ENCODE results near the gene CLBA1. TPM values are rescaled to one million over a fixed set of nuclear protein-coding genes. Genes with fewer than 3 reads are reported as not detected.

CLBA1 gene
- total RNA-seq, 1 donor from 2014 or later, result 6.1 TPM

DNA sequence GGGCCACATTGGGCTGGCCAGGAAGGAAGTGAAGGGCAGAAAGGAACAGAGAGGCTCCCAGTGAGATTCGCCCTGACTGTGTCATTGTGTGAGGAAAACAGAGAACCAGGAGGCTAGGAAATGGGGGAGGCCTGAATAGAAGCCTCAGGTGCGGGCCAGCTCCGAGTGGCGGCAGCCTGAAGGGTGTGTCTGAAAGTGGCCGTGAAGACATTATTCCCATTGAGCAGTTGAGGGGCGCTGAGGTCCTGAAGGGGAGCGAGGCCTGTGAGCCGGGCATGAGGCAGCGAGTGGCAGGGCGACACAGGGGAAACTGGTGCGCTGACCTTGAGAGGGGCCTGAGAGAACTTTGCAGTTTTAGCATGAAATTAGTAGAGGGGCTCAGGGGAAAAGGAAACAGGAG lies 6.9 kb downstream of the CLBA1 start:
- DNase-seq (ENCODE audit: low spot score) (no peak), ATAC-seq (no peak)
- intact Hi-C loops (cut with DNase I), result no loop called here

DNA sequence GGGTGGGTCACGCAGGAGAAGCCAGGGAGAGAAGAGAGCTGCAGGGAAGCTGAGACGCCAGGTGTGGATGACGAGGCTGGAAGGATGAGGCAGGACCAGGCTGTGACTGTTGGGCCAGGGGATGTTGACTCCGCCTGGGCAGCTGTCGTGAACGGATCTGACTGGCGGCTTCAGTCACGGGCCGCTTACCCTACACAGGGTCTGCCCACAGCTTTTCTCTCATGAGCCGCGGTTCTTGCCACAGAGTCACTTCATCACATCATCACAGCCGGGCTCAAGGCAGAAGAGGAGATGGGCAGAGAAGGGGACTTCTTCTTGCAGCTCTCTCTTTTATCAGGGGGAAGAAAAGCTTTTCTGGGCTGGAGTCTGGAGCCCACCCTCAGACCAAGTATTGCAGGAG lies 7.7 kb downstream of the CLBA1 start:
- ATAC-seq (no peak), DNase-seq (ENCODE audit: low spot score) (no peak)
- intact Hi-C loops (cut with DNase I), result no loop called here

DNA sequence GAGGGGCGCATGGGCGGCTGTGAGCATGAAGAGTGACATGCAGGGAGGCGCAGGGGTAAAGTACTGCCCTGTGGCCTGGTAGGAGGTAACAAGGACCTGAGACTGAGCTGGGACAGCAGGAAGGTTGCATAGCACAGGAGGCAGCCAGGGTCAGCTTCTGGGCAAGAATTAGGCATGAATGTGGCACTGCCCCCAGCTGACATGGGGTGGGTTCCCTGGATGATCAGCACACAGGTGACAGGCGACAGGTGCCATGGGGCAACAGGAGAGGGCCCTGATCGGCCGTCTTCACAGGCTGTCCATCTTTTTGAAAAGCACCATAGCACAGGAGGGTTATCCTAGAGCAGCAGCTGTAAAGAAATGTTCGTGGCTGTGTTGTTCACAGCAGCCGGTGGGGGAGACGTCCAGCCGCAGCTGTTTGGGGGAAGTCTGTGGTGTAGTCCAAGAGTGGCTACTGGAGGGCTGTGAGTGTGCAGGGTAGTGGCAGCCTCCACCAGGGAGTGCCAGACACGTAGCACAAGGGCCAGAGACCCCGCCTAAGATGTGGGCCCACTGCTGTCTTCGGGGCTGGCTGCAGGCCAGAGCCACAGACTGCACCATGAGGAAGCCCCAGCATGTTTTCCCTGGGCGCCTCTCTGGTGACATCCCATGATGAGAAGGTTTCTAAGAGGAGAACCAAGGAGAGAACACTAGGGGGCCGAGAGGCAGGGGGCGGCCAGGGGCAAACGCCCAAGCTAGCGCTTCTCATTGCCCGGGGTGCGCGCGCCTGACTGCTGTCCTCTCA lies 8.4 kb downstream of the CLBA1 start:
- ATAC-seq (no peak), DNase-seq (ENCODE audit: low spot score) (no peak)
- intact Hi-C loops (cut with DNase I), result no loop called here

DNA sequence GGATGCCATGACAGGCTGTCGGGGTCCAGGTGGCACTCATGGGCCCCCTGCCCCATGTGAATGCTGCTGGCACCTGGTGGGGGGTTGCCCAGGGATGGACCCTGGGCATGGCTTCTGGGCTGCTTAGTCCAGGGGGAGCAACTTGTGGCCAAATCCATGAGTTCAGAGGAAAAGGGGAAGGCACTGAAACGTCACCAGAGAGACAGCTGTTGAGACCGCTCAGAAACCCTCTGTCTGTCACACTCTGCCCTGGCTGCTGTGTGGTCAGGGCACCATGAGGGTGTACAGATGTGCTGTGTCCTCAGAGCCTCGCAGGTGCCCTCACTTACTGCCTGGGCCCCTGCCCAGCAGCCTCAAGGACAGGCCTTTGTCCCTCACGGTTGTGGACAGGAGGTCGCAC lies 9.4 kb downstream of the CLBA1 start:
- DNase-seq (ENCODE audit: low spot score) (no peak), ATAC-seq (no peak)
- intact Hi-C loops (cut with DNase I), result no loop called here

DNA sequence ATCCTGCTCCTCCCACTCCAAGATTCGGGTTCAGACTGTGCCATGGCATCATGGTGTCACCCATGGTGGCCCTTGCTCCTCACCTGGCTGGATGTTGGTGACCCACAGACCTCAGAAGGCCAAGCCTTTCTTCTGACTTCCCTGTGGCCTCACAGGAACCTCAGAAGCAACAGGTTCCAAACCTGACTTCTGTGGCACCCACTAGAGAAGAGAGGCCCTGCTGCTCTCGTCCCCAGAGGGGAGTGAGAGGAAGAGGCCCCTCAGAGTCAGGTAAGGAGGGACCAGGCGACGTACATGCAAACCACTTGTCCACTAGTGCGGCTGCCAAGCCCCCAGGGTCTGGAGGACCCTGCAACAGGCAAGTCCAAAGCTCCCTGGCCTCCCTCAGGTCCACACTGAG lies 10.4 kb downstream of the CLBA1 start:
- intact Hi-C loops (cut with DNase I), result no loop called here
- no peak for ATAC-seq
- no peak for DNase-seq (ENCODE audit: low spot score)

DNA sequence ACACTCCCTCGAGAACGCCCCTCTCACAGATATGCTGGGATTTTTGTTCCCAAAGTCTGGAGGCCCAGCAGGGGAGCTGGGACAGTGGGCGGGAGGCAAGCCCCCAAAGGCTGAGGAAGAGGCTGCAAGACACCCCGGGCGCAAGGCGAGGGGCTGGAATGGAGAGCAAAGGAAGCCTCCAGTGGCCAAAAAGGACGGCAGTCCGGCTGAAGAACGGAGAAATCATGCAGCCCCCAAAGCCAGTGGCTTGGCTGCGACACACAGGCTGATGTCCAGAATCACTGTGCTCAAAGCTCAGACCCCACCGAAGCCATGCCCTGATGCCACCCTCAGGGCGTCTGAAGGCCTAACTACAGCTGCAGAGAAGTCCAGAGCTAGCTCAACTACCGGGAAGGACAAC lies 10.9 kb downstream of the CLBA1 start:
- intact Hi-C loops (cut with DNase I), result no loop called here
- DNase-seq (ENCODE audit: low spot score) (no peak), ATAC-seq (no peak)

DNA sequence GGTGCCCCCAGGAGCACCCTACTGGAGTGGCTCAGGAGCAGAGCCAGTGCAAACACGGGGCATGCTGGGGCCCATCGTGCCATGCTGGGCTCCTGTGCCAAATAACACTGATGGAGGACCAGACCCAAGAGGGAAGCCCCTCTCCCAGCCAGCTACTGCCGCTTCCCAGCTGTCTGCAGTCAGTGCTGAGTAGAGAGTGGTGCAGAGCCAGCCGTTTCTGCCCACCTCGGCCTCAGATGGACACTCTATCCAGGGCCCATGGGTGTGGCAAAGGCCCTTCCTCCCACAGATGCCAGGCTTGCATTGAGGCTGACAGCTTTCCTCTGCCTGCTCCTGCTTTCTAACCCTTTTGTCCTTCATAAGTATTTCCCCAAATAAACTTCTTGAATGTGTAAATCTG lies 13.2 kb downstream of the CLBA1 start:
- ATAC-seq (no peak), DNase-seq (ENCODE audit: low spot score) (no peak)
- intact Hi-C loops (cut with DNase I), result no loop called here

DNA sequence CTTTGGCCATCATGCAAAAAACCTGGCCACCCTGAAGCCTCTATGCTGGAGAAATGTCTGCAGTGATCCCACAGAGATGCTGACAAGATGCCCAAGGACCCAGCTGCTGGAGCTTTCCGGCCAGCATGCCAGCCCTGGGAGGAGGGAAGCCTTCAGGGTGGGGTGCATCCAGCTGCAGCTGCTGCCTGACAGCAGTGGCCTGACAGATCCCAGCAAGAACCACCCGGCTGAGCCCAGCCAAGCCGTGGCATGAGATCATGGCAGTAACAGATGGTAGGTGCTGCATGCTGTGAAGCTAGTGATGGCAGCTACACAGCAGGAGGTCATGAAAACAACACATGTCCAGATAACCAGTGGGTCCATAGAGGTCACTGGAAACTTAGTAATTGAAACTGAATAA lies 13.8 kb downstream of the CLBA1 start:
- DNase-seq (ENCODE audit: low spot score), result no peak
- ATAC-seq, result no peak
- intact Hi-C loops (cut with DNase I), result no loop called here

DNA sequence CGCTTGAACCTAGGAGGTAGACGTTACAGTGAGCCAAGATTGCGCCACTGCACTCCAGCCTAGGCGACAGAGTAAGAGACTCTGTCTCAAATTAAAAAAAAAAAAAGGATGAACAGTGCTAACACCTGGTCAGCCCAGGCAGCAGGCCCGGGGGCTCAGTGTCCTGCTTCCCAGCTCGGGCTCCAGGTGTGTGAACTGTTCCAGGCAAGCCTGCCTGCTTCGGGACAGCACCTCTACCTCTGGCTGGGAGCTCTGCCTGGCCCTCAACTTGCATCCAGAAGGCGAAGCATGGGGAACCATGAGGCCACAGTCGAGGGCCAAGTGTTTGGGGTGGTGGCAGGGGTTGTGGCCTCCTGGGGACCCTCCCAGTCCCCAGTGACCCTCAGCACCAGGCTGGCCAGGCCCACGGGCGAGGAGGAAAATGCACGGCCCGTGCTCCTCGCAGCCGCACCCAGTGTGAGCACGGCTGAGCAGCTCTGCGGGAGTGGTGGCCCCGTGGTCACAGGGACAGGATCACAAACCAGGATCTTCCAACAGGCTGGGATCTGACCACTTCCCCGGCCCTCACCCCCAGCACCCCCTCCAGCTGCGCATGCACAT lies 19.8 kb downstream of the CLBA1 start:
- peak; percentile 10 for ATAC-seq
- intact Hi-C loops (cut with DNase I), result no loop called here
- DNase-seq (ENCODE audit: low spot score), result no peak

DNA sequence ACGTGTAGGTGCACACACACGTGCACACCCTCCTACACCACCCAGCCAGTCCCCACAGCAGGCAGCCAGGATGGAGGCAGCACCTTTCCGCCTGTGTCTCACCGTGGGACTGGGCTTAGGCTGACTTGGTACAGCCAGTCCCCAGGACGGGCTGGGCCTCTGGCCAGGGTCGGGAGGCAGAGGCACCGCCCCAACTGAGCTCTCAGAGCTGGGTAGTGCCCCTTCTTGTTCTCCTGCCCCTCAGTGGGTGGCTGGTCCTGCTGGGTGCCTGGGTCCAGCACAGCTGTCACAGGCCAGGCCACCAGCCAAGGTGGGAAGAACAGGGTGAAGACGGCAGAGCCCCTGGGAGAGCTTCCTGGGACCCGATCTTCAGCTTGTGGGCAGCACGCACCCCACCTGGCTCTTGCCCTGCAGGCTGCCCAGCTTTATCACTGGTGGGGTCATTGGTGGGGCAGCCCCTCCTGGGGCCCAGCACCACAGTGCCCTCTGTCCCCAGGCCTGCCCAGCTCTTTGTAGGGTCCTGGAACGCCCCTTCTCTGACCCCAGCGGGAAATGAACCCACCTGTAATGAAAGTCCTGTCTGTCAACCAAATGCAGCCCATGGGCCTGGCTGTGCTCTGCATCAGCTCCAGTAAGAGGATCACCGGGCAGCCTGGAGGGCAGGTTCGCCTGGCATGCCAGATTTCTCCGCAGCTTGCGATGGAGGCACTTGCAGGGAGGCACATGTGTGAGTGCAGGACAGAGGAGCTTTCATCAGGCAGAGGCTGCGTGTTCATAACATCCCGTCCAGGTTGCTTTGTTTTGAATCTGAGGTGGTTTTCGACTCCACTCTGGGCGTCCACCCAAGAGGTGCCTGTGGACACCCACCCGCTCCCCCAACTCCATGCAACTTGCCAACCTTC lies 20.6 kb downstream of the CLBA1 start:
- ATAC-seq (peak; percentile 30), DNase-seq (ENCODE audit: low spot score) (no peak)
- intact Hi-C loops (cut with DNase I), result no loop called here

DNA sequence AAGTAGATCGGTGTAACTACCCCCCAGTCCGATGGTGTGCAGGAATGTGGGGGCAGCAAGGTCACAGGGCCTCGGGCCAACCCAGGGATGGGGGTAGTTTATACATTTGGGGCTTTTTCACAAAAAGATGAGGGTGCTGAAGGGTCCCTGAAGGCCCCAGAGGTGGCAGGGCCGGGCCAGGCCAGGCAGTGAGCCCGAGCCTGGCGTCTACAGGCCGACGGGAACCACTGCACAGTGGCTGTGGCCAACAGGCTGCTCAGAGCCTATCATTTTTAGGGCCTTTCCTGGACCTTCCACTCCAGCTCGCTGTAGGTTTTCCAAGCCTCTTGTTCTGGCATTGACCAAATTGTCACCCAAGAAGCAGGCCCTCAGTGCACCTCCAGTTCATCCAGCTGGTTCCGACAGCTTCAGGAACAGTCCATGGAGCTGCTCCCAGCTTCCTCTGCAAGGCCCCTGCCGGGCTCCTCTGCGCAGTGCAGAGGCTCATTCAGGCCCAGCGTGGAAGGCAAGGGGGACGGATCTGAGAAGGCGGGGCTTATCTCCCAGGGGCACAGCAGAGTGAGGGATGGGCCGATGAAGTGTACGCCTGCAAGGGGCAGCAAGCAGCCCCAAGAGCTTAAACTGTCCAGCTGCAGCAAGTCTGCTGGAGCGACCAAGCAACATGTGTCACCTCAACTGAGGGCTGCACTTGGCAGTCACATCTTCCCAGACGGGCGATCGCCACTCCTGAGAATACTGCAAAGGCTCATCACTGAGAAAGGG lies 21.4 kb downstream of the CLBA1 start:
- DNase-seq (ENCODE audit: low spot score) (no peak), ATAC-seq (peak; percentile 24)
- intact Hi-C loops (cut with DNase I), result no loop called here

DNA sequence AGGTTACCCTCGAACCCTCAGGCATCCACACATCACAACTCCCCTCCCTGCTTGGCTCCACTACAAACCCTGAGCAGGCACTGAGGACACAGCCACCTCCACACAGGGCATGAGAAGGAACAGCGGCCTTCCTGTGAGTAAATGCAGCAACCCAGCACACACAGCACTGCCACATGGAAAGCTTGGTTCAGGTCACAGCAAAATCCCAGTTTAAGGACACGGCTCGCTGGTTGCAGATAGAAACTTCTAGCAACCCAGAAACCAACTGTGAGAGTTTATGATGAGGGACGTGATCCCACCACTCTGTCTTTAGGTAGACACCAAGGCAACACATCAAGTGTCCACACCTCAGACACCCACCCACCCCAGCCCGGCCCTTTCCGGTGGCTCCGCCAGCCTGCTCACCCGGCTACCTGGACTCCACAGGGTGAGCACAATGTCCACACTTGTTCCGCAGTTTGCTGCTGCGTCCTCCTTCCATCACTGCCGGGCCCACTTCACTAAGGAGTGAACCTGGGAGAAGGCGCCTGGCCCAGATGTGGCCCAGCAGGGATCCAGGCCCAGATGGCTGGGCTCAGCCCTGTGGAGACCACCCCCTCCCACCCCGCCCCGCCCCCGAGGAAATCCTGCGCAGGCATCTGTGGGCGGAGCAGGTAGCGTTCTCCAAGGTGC lies 22.1 kb downstream of the CLBA1 start:
- DNase-seq (ENCODE audit: low spot score) (no peak), ATAC-seq (no peak)
- intact Hi-C loops (cut with DNase I), result no loop called here

DNA sequence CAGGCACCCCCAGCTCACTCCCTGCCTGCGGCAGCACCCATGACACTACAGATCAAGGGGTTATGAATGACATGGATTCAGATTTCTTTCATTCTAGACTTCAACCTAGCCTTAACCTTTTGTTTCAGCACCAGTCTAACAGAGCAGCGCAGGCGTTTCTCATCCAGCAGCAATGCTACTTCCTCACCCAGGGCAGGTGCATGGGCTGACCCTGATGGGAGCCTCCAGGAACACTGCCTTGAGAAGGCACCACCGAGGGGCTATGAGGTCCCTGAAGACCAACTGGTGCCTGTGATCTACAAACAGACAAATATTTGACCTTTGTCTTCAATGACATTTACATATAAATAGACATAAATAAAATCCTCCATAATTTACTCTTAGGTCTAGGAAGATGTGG lies 24.5 kb downstream of the CLBA1 start:
- DNase-seq (ENCODE audit: low spot score), result no peak
- intact Hi-C loops (cut with DNase I), result no loop called here
- ATAC-seq, result no peak

DNA sequence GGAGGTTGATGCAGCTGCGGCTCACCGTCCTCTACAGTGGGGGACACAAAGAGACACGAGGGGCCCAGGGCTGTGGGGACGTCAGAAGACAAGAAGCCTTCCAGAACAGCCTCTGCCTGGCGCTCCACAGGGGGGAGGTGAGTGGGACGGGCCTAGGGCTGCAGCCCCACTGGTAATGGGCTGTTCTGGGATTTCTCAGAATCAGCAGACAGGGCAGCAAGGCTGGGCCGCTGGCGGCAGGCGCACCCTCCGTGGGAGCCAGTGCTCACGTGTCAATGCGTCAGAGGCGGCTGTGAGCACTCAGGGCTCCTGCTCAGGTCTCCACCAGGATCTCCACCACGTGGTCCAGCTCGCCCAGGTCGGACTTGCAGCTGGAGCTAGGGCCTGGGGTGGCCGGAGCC lies 25.3 kb downstream of the CLBA1 start:
- DNase-seq (ENCODE audit: low spot score), result no peak
- intact Hi-C loops (cut with DNase I), result no loop called here
- no peak for ATAC-seq

DNA sequence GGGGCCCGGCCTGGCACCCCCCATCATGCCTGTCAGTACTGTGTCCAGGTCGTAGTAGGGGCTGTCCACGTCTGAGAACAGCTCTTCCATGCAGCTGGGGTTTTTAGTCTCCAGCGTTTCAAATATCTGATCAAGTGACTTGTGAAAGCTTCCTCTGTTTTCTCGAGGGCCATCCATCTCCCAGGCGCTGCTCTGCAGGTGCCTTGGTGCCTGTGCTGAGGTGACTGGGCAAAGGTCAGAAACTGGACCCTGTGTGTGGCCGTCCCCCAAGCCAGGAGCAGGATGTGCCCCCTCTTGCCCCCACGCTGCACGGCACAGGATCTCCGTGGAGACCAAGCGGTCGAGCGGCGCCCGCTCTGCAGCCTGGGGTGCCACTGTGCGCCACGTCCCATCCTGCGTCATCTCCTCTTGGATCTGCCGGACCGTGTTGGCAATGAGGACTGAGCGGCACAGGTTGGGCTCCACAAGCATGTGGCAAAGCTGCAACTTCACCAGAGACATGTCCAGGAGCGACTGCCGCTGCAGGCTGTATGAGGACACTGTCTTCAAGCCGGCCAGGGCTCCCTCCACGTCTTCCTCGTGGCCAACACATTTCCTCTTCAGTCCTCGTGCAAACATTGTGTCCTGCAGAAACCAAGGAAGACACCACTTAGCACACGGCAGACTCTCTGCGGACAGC lies 25.9 kb downstream of the CLBA1 start:
- intact Hi-C loops (cut with DNase I), result no loop called here
- DNase-seq (ENCODE audit: low spot score) (no peak), ATAC-seq (no peak)

DNA sequence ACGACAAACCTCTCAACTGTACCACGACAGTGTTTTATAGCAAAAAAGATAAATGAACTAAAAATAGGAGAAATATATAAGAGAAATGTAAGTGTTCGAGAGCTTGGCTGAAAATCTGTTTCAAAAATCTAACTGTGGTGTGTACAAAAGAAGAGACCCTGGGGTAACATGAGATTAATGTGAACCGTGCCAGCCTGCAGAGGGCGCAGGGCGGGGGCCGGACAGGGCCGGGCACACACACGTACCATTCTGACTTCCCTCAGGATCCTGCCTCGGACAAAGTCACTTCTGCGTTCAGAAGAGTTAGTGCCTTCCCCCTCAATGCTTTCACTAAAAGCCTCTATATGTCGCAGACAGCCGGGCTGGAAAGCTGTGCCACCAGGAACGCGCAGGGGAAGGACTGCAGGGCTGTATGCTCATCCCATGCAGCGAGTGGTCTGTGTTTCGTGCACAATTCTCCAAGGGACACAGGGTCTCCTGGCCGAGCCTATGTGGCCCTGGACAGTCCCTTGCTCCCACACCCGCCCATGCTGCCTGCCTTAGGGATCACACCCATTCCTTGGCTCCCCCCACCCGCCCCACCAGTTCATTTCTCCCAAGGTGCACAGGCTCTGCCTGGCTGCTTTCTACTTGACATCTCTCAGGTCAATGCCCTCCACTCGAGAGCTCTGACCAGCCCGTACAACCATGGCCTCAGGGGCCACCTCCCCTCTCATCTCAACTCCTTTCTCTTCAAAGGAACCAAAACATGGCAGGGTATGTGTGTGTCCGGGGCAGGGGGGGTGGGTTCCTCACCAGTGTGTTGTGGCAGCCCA lies 26.8 kb downstream of the CLBA1 start:
- ATAC-seq (no peak), DNase-seq (ENCODE audit: low spot score) (no peak)
- intact Hi-C loops (cut with DNase I), result no loop called here

DNA sequence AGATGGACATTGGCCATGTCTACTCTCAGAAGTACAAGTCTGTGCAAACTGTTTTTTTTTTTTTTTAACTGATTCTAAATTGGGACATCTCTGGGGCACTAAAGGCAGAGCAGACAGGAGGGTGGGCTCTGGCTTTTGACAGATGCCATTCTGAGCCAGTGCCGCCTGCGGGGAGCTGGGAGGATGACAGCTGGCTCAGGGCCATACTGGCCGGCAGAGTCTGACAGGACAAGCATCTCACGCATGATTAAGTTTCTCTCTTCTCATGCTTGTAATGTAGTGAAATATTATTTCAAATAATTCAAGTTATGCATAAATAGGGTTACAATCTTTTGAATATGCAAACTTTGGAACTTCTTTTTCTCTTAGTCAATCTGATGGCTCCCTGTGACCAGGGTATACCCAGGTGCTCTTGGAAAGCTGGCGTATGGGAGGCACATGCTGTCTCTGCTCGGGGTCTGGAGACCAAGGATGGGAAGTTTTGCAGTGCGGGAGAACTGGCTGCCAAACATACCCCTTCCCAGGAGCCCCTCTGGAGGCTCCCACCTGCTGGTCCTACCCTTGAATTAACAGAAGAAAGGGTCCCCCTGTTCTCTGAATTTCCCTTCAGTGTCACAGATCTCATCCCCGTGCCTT lies 27.7 kb downstream of the CLBA1 start:
- intact Hi-C loops (cut with DNase I), result no loop called here
- no peak for DNase-seq (ENCODE audit: low spot score)
- peak; percentile 43 for ATAC-seq
